Measurements from ENCODE around the gene SIRPB1.

GRCh38 chr20:1657556-1658334 is 37.9 kb upstream of the SIRPB1 start, which contains the start of gene SIRPG:
- TF ChIP-seq CTCF (IDR thresholded peaks at IDR 0.05) (no peak), POLR2A (IDR thresholded peaks at IDR 0.05) (no peak)

Data from testis (tissue), 2 donors.